Left renal pelvis (tissue), 4 donors: ENCODE data around the gene RGN. TPM values are rescaled to one million over a fixed set of nuclear protein-coding genes. Genes with fewer than 3 reads are reported as not detected.
"Not testable (repeated sequence)": the region's sequence is repeated elsewhere in the genome, so short reads cannot be mapped to it uniquely, and the experiment has no call there.

Experiments
- DNase-seq, 4 donors: peaks; one replicate each; pipeline ENCODE4 v3.0.0-alpha.2; 2013; ENCODE audit warnings: low read depth in 4 of 4, low spot score in 3 of 4
- polyA plus RNA-seq, 4 donors: library from polyadenylated mRNA; unstranded; fragments of 120-200 nt; gene quantifications; one replicate each; pipeline ENCODE4 v1.2.1, GENCODE V29; 2013; ENCODE audit not compliant: insufficient read length in 4 of 4

The RGN gene
- polyA plus RNA-seq, 4 donors: 4.7 to 35.3 (median 29.4) TPM

GRCh38 chrX:47116551-47117110, 38.4 kb downstream of the RGN start:
- not testable (repeated sequence) for DNase-seq

GRCh38 chrX:47124466-47124865, 46.2 kb downstream of the RGN start:
- DNase-seq: not testable (repeated sequence)

DNA sequence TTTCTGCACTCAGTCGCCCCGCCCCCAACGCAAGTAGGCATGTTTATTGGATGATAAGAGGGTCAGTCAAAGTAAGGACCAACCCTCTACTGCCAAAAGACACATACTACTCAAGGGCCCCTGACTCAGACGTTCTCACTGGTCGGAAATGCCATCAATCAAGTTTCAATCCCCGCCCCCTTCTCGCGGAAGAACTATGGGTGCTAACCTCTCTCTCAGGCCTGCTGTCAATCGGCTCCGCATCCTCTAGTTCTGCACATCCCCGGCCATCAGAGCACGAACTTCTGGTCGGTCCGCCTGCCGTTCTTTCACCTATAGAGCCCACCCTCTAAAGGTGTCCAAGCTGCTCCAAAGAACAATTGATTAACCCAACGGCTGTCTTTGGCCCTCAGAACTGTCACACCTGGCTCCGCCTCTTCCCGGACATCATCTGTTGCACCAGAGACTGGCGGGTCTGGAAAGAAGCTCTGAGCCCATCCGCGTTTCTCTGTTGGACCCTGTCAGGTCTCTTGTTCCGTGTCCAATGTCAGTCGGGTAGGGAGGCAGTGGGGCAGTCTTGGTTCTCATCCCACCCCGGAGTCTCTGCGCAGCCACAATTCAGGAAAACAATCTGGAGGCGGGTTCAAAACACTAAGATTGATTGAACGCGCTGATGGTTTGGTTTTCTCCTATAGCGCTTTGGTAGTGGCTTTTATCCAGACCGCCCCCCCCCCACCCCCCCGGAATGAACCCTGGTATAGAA, 51.1 kb downstream of the RGN start:
- peak; percentile 85 to 91 (median 88) for DNase-seq

DNA sequence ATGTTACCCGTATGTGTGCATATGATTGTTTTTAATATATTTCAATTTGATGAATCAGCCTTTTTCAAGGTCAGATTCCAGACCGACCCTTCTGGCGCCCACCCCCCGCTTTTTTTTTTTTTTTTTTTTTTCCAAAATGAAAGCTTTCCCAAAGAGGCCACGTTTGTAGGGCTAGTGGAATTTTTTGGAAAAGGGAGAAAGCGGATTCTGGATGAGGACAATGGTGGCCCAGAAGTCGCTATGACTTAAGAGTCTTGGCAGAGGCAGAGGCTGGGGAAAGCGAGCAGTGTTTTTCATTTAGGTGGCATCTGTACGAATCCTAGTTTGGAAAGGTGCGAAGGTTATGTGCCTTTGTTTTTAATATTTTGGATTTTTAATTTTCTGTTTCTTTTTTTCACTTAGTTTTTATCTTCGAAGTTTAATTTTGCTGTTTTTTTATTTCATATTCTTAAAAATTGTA, 51.7 kb downstream of the RGN start:
- DNase-seq: no peak

GRCh38 chrX:47133493-47133892, 55.2 kb downstream of the RGN start:
- DNase-seq: no peak

DNA sequence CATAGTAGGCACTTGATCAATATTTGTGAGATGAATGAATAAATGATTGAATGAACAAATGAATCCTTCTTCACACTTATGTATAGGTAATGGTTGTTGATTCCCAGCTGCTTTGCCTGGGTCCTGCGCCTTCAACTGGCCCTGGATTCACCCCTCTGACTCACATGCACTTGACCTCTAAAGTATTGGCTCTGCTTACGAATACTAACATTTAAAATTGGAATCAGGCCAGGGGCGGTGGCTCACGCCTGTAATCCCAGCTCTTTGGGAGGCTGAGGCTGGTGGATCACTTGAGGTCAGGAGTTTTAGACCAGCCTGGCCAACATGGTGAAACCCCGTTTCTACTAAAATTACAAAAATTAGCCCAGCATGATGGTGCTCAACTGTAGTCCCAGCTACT, 57.4 kb downstream of the RGN start:
- not testable (repeated sequence) for DNase-seq

DNA sequence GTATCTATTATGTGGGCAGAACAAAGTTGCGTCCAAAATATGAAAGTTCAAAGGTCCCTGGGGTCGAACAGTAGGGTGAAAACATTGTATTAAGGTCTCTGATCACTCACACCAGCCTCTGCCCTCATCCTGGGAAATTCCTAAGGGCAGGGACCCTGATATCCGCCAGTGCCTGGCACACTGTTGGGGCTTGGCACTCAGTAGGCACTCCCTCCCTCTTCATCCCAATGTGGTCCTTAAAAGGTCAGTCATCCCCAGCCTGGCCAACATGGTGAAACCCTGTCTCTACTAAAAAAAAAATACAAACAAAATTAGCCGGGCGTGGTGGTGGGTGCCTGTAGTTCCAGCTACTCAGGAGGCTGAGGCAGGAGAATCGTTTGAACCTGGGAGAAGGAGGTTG, 59.9 kb downstream of the RGN start:
- DNase-seq: no peak

Other genes with a start within 250 kb of the RGN start
- gene RP2, start 241.4 kb upstream of the RGN start, polyA plus RNA-seq: 10 to 100 TPM; 13.8 to 17.1 (median 16.5) TPM
- 10 to 100 TPM in 3 of 4 donors, 1 to 10 TPM in 1; 8.1 to 27.2 (median 25.0) TPM for gene JADE3, start 166.0 kb upstream of the RGN start, polyA plus RNA-seq
- gene NDUFB11, start 66.3 kb downstream of the RGN start, polyA plus RNA-seq: 100 to 1,000 TPM in 1 of 4 donors, 10 to 100 TPM in 3; 70.9 to 122 (median 93.6) TPM
- gene RBM10, start 66.8 kb downstream of the RGN start, polyA plus RNA-seq: 10 to 100 TPM; 46.1 to 66.2 (median 49.8) TPM
- 100 to 1,000 TPM; 164 to 289 (median 229) TPM for gene UBA1, start 115.4 kb downstream of the RGN start, polyA plus RNA-seq
- 100 to 1,000 TPM in 3 of 4 donors, 10 to 100 TPM in 1; 97.1 to 134 (median 110) TPM for gene CDK16, start 140.2 kb downstream of the RGN start, polyA plus RNA-seq
- gene USP11, start 154.6 kb downstream of the RGN start, polyA plus RNA-seq: 100 to 1,000 TPM; 115 to 154 (median 138) TPM